ENCODE data around the gene RAB31. TPM values are rescaled to one million over a fixed set of nuclear protein-coding genes. Genes with fewer than 3 reads are reported as not detected.

Gene RAB31
- total RNA-seq, 2 experiments from 2014 or later: not detected

GRCh38 chr18:9682572-9682971 lies 25.5 kb upstream of the RAB31 start:
- H3K27me3 Mint-ChIP-seq (ENCODE audit: low read depth): peaks cover 36% of the 10 kb centered on the region
- CTCF ChIA-PET: no interaction called here
- DNase-seq: no peak
- ATAC-seq: no peak
- no peaks in the 10 kb centered on the region for H3K9me3 Mint-ChIP-seq (ENCODE audit: insufficient read depth)
- no peak overlapping the region for H3K4me3 Mint-ChIP-seq
- peaks cover 11% of the 10 kb centered on the region for H3K4me1 Mint-ChIP-seq (ENCODE audit: low read depth)
- H3K27ac Mint-ChIP-seq: no peak overlapping the region
- H3K36me3 Mint-ChIP-seq (ENCODE audit: low read depth): no peaks in the 10 kb centered on the region
- POLR2A ChIA-PET: no interaction called here

- Mint-ChIP-seq H3K36me3 (ENCODE audit: low read depth) (no peaks in the 10 kb centered on the region), H3K27me3 (ENCODE audit: low read depth) (peaks cover 39% of the 10 kb centered on the region), H3K4me3 (no peak overlapping the region), H3K9me3 (ENCODE audit: insufficient read depth) (no peaks in the 10 kb centered on the region), H3K27ac (no peak overlapping the region), H3K4me1 (ENCODE audit: low read depth) (peaks cover 11% of the 10 kb centered on the region)
- POLR2A ChIA-PET: no interaction called here
- no peak for ATAC-seq
- DNase-seq: no peak
- CTCF ChIA-PET: interaction anchor here (1.1 kb wide), 1 partner anchor 78 kb away, joined by 3 read pairs; no protein-coding TSS in a partner anchor
Observed at GRCh38 chr18:9683418-9684396, 24.4 kb upstream of the RAB31 start.

DNA sequence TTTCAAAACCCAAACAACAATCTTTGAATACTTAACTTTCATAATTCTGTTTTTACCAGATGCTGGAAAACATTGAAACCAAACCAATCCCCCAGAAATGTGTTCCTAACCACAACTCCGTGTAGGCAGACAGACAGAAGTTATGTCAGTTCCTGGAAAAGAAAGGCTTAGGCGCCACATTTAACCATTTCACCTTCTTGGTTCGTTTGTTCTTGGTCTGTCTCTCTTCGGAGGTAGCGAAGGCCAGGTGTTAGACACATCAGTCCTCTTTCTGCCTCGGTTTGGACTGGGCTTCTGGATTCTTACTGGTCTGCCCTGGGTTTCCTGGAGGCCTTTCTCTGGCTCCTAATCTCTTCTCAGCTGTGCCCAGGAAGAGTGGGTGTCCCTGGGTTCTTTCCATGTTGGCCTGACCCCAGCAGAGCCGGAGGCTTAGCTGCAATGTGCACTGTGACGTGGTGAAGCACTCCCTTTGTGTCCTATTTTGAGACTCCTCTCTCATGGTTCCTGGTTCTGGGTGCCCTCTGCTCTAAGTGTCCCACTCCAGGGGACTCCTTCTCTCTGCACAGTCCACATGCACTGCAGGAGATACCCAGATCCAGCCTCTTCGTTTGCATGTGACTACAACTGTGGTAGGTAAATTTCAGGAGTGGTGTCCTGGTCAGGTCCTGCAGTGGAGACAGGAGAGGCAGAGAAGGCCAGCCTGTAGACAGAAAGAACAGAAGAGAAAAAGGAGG lies 23.1 kb upstream of the RAB31 start:
- Mint-ChIP-seq H3K4me3 (no peak overlapping the region), H3K36me3 (ENCODE audit: low read depth) (no peaks in the 10 kb centered on the region), H3K27ac (no peak overlapping the region), H3K4me1 (ENCODE audit: low read depth) (peaks cover 11% of the 10 kb centered on the region), H3K9me3 (ENCODE audit: insufficient read depth) (no peaks in the 10 kb centered on the region), H3K27me3 (ENCODE audit: low read depth) (peaks cover 41% of the 10 kb centered on the region)
- CTCF ChIA-PET: no interaction called here
- no peak for DNase-seq
- POLR2A ChIA-PET: no interaction called here
- ATAC-seq: no peak

DNA sequence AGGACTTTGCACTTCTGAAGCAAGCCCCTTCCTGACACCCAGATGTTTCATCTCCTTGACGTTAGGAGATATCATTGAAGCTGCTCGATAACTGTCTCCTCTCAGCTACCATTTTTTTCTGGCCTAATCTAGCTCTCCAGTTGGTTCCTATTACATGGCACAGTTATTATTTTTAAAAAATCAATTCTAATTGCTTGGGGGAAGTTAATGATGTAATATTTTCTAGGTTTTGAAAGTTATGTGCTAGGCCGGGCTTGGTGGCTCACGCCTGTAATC lies 22.5 kb upstream of the RAB31 start:
- Mint-ChIP-seq H3K4me1 (ENCODE audit: low read depth) (peaks cover 11% of the 10 kb centered on the region), H3K4me3 (no peak overlapping the region), H3K27me3 (ENCODE audit: low read depth) (peaks cover 40% of the 10 kb centered on the region), H3K36me3 (ENCODE audit: low read depth) (no peaks in the 10 kb centered on the region), H3K27ac (no peak overlapping the region), H3K9me3 (ENCODE audit: insufficient read depth) (no peaks in the 10 kb centered on the region)
- no peak for DNase-seq
- ChIA-PET CTCF (no interaction called here), POLR2A (no interaction called here)
- no peak for ATAC-seq

GRCh38 chr18:9688036-9688741 lies 19.9 kb upstream of the RAB31 start:
- peaks cover 23% of the 10 kb centered on the region for H3K27me3 Mint-ChIP-seq (ENCODE audit: low read depth)
- ATAC-seq: no peak
- POLR2A ChIA-PET: no interaction called here

GRCh38 chr18:9689253-9689652 lies 18.8 kb upstream of the RAB31 start:
- no peak for DNase-seq
- Mint-ChIP-seq H3K9me3 (ENCODE audit: insufficient read depth) (no peaks in the 10 kb centered on the region), H3K4me1 (ENCODE audit: low read depth) (peaks cover 11% of the 10 kb centered on the region), H3K27me3 (ENCODE audit: low read depth) (peaks cover 20% of the 10 kb centered on the region), H3K27ac (no peak overlapping the region), H3K36me3 (ENCODE audit: low read depth) (no peaks in the 10 kb centered on the region), H3K4me3 (no peak overlapping the region)
- ATAC-seq: no peak
- CTCF ChIA-PET: no interaction called here
- POLR2A ChIA-PET: no interaction called here

More at GRCh38 chr18:9688036-9688741, 19.9 kb upstream of the RAB31 start:
- CTCF ChIA-PET: no interaction called here
- DNase-seq: no peak
- H3K9me3 Mint-ChIP-seq (ENCODE audit: insufficient read depth): no peaks in the 10 kb centered on the region
- no peak overlapping the region for H3K4me3 Mint-ChIP-seq
- no peaks in the 10 kb centered on the region for H3K36me3 Mint-ChIP-seq (ENCODE audit: low read depth)
- H3K27ac Mint-ChIP-seq: no peak overlapping the region
- peaks cover 11% of the 10 kb centered on the region for H3K4me1 Mint-ChIP-seq (ENCODE audit: low read depth)

- Mint-ChIP-seq H3K27me3 (ENCODE audit: low read depth) (peaks cover 20% of the 10 kb centered on the region), H3K36me3 (ENCODE audit: low read depth) (no peaks in the 10 kb centered on the region), H3K4me1 (ENCODE audit: low read depth) (no peaks in the 10 kb centered on the region), H3K9me3 (ENCODE audit: insufficient read depth) (no peaks in the 10 kb centered on the region), H3K4me3 (no peak overlapping the region), H3K27ac (no peak overlapping the region)
- DNase-seq: no peak
- ChIA-PET POLR2A (no interaction called here), CTCF (no interaction called here)
- no peak for ATAC-seq
Observed at GRCh38 chr18:9690418-9691188, 17.5 kb upstream of the RAB31 start.

DNA sequence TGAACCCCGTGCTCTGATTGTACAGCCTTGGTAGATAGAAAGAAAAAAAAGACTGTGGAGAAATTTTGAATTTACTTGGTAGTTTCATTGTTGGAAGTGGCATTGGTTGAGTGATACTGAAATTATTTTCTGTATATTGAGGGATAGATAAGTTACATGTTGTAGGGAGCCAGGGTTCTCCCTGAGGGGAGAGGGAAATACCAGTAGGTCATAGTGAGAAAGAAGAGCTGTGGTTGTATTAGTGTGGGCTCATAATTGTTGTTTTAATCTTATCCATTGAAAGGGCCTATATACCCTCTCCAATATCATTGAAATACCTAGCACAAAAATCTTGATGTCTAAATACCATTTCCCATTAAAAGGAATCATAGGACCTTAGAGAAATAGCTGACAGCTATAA lies 16.9 kb upstream of the RAB31 start:
- Mint-ChIP-seq H3K9me3 (ENCODE audit: insufficient read depth) (no peaks in the 10 kb centered on the region), H3K36me3 (ENCODE audit: low read depth) (no peaks in the 10 kb centered on the region), H3K27ac (no peak overlapping the region), H3K4me1 (ENCODE audit: low read depth) (peaks cover 6% of the 10 kb centered on the region), H3K4me3 (no peak overlapping the region), H3K27me3 (ENCODE audit: low read depth) (peaks cover 23% of the 10 kb centered on the region)
- POLR2A ChIA-PET: no interaction called here
- DNase-seq: no peak
- CTCF ChIA-PET: no interaction called here
- ATAC-seq: no peak

- no peaks in the 10 kb centered on the region for H3K9me3 Mint-ChIP-seq (ENCODE audit: insufficient read depth)
Observed at GRCh38 chr18:9694174-9694573, 13.9 kb upstream of the RAB31 start.

GRCh38 chr18:9694952-9695495 lies 13.1 kb upstream of the RAB31 start:
- Mint-ChIP-seq H3K4me3 (no peak overlapping the region), H3K27ac (no peak overlapping the region), H3K4me1 (ENCODE audit: low read depth) (peaks cover 9% of the 10 kb centered on the region), H3K27me3 (ENCODE audit: low read depth) (peaks cover 26% of the 10 kb centered on the region), H3K36me3 (ENCODE audit: low read depth) (no peaks in the 10 kb centered on the region), H3K9me3 (ENCODE audit: insufficient read depth) (no peaks in the 10 kb centered on the region)
- DNase-seq (no peak), ATAC-seq (no peak)
- ChIA-PET CTCF (no interaction called here), POLR2A (no interaction called here)

More at GRCh38 chr18:9694174-9694573, 13.9 kb upstream of the RAB31 start:
- ATAC-seq (no peak), DNase-seq (no peak)
- H3K4me1 Mint-ChIP-seq (ENCODE audit: low read depth): peaks cover 9% of the 10 kb centered on the region
- no peak overlapping the region for H3K4me3 Mint-ChIP-seq
- H3K36me3 Mint-ChIP-seq (ENCODE audit: low read depth): no peaks in the 10 kb centered on the region
- POLR2A ChIA-PET: no interaction called here
- peaks cover 26% of the 10 kb centered on the region for H3K27me3 Mint-ChIP-seq (ENCODE audit: low read depth)
- no peak overlapping the region for H3K27ac Mint-ChIP-seq
- CTCF ChIA-PET: no interaction called here

GRCh38 chr18:9695605-9696004 lies 12.5 kb upstream of the RAB31 start:
- no peak overlapping the region for H3K27ac Mint-ChIP-seq
- no peaks in the 10 kb centered on the region for H3K9me3 Mint-ChIP-seq (ENCODE audit: insufficient read depth)
- ChIA-PET CTCF (no interaction called here), POLR2A (no interaction called here)
- H3K36me3 Mint-ChIP-seq (ENCODE audit: low read depth): no peaks in the 10 kb centered on the region
- H3K4me1 Mint-ChIP-seq (ENCODE audit: low read depth): peaks cover 9% of the 10 kb centered on the region
- H3K4me3 Mint-ChIP-seq: no peak overlapping the region
- peaks cover 26% of the 10 kb centered on the region for H3K27me3 Mint-ChIP-seq (ENCODE audit: low read depth)
- DNase-seq (no peak), ATAC-seq (no peak)
